HUDEP-2 (cell line): ENCODE results near the gene SLC19A3.
A peak's percentile ranks its signal among the peaks of the same experiment; 100 is the strongest.
"Not testable (repeated sequence)": the region's sequence is repeated elsewhere in the genome, so short reads cannot be mapped to it uniquely, and the experiment has no call there.

ENCODE experiments used
- DNase-seq, 76 experiments: peaks; one replicate each; lab custom pipeline; 2025; ENCODE audit not compliant: unreplicated experiment in 76 of 76; lab: John Stamatoyannopoulos, UW

SLC19A3 gene

DNA sequence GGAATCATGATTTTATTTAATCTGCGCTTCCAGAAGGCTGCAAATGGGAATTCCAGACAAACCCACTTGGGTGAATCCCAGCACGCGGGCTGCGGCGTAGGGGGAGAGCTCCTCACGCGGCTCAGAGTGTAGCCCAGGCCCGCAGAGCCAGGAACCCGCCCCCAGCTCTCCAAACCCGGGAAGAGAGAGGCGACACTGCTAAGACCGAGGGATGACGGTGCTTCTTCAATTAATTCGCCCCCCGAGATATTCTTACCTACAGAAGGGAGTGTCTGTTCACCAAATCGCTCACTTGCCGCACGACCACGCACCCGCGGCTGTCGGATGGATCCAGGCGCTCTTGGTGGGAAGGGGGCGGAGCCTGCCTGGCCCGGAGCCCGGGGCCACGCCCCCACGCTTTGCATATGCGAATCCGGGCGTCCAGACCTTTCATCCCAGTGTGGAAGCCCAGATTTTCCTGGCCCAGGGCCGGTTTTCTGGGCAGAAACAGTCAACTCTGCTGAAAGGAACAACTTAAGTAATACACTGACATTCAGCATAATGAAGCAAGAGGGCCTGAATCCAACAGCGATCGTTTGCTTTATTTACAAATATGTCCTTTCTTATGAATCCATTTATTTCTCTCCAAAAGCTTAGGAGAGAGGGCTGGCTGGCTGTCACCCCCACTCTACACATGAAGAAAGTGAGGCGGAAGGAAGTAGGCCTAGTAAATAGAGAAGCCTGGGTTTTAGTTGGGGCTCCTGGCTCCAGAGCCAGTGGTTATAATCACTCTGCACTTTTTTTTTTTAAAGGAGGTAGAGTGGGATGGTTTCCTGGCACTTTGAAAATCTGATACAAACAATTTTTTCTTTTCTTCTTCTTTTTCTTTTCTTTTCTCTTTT lies at the start of gene SLC19A3:
Gene SLC19A3, minus strand, starts transcription at position 342 of the 881 bp plus-strand sequence. CDS start 15,710 bp downstream, outside the sequence.
- DNase-seq, result peak in 3 of 76 experiments; percentile 1 to 11 (median 7)

DNA sequence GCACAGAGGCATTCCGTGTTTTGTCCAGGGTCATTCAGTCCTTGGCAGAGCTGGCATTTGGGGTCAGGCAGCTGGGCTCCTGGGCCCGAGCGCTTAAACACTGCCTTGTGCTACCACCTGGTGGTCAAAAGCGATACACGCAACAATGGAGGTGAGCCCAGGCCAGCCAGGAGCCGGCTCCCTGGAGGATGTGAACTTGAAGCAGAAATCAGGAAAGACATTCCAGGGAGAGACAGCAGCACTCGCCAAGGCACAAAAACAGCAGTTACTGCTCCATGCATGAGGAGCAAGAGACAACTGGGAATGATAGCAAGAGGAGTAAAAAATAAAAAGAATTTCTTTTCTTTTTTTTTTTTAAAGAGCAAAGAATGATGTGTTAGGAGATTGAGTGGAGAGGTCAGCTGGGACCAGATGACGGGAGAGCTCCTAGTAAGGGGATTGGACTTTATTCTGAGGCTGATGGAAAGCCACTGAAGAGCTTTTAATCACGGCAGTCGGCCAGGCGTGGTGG lies 48.6 kb upstream of the SLC19A3 start:
- peak in 54 of 76 experiments; percentile 2 to 68 (median 34) for DNase-seq

DNA sequence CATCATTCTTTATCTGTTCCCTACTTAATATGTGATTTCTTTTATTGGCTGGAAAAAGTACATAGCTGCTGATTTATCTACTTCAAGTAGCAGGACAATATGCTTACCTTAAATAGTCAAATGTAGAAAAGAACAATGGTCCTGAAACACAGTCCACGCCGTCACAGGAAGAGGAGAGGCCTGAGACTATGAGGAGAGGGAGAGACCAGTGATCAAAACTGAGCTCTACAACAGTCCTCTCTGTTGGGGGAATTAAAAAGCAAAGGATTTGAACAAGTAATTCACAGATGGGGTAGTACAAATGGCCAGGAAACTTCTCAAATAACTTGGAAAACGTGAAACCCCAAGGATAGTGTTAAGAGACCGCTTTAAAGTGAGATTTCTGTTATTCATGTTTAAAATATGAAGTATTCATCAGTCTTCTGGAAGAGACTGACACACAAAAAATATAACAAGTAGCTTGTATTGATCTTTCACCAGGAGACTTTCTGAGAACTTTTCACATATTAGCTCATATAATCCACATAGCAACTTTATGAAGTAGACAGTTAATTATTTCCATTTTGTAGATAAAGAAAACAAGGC lies 48.1 kb upstream of the SLC19A3 start:
- DNase-seq, result no peak

DNA sequence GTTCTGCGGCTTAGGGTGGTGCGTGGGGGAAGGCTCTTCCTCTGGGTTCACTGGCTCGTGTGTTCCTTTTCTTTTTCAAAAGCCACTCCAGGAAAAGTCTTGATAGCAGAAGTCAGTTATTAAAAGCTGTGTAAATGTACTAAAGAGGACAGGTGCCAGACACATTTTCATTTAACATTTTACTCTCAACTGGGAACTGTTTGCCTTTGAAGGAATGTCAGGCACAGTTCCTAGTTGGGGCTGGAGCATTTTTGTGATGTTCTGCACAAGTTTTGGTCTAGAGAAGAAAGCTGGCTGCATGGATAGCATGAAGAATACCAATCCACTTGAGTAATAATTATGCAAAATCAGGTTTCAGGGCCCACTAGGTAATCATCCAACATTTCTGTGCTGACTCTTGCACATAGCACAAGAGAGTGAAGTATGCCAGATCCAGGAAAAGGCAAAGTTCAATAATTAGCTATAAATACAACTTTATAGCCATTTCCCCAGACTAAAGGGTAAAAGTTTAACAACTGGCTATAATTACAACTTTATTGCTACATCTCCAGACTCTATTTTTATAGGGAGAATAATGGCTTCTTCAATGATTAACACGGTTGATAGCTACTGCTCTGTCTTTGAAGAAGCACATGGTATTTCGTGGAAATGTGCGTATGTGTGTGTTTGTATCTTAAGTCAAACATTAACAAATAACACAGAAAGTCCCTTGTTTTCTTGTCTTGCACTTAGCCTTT lies 44.1 kb upstream of the SLC19A3 start:
- DNase-seq, result no peak

DNA sequence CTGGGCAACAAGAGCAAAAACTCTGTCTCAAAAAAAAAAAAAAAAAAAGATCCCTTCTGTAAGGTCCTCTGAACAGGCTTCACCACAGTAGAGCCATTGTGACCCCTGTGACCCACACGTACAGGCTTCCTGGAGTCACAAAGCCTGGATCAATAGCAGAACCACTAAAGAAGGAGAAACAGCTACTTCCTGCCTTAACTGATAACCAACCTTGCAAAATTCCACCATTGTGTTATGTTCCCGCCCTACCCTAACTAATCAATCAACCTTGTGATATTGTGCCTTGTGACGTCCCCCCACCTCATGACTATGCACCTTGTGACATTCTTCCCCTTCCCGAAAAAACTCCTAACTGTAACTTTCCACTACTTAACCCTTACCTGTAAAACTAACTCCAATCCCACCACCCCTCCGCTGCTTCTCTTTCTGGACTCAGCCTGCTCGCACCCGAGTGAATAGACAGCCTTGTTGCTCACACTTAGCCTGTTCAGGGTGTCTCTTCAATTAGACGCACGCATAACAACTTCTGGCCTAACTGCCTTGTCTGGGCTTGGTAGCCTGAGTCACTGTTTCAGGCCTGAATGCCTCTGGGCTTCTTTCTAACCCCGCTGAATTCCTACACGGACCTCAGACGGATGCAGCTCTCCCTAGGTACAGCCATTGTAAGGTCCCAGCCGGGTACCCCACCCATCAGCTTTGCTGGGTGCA lies 41.7 kb upstream of the SLC19A3 start:
- DNase-seq, result no peak

DNA sequence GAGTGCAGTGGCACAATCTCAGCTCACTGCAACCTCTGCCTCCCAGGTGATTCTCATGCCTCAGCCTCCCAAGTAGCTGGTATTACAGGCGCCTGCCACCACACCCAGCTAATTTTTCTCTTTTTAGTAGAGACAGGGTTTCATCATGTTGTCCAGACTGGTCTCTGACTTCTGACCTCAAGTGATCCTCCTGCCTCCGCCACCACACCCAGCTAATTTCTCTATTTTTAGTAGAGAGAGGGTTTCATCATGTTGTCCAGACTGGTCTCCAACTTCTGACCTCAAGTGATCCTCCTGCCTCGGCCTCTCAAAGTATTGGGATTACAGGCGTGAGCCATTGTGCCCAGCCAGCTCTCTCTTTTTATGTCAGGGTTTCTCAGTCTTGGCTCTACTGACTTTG lies 38.4 kb upstream of the SLC19A3 start:
- DNase-seq, result not testable (repeated sequence)

DNA sequence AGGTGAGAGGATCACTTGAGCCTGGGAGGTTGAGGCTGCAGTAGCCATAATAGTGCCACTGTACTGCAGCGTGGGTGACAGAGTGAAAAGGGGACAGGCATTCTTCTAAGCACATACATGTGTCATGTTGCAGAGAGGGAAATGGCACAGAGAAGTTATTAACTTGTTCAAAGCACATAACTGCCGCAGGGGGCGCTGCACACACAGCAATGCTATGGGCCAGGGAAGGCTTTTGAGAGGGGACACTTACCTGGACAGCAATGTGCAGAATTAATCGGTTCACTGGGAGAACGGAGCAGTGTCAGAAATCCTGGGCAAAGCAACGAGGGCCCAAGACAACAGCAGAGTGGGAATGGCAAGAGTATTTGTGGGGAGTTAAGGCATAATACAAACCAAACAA lies 30.3 kb upstream of the SLC19A3 start:
- DNase-seq, result peak in 10 of 76 experiments; percentile 1 to 17 (median 5)

DNA sequence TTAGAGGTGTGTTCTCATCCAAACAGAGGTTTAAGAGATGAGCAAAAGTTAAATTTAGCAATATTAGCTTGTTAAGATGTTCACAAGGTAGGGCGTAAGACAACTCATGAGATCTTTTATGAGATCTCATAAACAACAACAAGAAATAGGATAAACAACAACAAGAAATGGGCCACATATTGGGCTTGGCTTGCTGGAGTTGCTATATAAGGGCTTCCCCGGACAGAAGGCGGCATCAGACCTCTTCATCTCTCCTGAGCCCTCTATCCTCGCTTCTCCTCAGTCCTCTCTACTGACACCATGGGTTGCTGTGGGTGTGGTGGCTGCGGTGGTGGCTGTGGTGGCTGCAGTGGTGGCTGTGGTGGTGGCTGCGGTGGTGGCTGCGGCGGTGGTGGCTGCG lies 27.8 kb upstream of the SLC19A3 start, which contains the start of gene SCYGR8:
Gene SCYGR8, plus strand, starts transcription at position 301 of the 400 bp plus-strand sequence. Its CDS starts 0 bp downstream, at position 301.
- no peak for DNase-seq

DNA sequence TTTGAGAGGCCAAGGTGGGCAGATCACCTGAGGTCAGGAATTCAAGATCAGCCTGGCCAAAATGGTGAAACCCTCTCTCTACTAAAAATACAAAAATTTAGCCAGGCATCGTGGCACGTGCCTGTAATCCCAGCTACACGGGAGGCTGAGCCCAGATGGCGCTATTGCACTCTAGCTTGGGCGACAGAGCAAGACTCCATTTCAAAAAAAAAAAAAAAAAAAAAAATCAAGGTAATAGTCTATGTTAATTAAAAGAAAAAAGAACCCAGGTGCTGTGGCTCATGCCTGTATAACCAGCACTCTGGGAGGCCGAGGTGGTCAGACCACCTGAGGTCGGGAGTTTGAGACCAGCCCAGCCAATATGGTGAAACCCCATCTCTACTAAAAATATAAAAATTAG lies 22.9 kb upstream of the SLC19A3 start:
- DNase-seq, result peak in 13 of 76 experiments; percentile 1 to 32 (median 10)

DNA sequence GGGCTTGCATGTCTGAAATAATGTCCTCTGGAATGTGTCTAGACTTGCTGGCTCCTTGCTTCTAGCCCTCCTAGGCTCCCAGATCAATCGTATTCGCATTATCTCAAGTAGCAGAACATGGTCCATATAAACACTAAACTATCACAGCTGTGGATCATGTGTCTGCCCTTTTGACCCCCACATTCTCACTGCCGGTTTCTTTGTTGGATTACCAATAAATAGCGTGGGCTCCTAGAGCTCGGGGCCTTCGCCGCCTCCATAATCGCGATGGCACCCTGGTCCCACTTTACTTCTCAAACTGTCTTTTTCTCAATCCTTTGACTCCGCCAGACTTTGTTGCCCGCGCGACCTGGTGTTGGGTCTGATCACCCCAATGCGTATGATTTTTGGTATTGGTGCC lies 21.5 kb upstream of the SLC19A3 start:
- DNase-seq, result no peak

DNA sequence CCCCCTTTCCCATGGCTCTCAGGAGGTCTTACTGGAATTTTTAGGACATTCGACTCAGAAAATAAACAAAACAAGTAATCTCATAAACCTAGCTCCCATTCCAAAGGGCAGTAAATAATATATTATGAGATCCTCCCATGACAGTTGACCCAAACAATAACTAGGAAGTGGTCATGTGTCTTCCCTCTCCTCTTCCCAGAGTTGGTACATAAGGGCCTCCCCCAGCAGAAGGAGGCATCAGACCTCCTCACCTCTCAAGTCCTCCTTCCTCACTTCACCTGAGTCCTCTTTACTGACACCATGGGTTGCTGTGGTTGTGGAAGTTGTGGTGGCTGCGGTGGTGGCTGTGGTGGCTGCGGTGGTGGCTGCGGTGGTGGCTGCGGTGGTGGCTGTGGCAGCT lies 10.2 kb upstream of the SLC19A3 start, which contains the start of gene SCYGR7:
Gene SCYGR7, plus strand, starts transcription at position 301 of the 400 bp plus-strand sequence. Its CDS starts 0 bp downstream, at position 301.
- DNase-seq, result no peak

DNA sequence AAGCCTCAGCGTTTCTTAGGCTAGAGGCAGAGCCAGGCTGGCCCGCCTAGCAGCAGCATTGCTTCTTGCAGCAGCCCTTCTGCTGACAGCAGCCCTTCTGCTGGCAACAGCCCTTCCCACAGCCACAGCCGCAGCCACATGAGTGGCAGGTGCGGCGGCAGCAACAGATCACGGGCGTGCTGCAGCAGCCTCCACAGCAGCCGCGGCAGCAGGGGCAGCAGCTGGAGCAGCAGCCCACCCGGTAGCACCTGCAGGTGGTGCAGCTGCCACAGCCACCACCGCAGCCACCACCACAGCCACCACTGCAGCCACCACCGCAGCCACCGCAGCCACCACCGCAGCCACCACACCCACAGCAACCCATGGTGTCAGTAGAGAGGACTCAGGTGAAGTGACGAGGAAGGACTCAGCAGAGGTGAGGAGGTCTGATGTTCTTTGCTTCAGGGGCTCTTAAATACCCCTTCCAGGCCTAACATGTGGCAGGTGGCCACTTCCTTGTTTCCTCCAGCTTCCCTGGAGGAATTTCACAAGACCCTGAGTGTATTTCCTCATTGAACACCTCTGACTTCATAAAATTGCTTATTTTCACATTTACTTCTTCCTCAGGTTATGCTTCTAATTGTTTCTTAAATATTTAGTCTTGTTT lies 6.7 kb upstream of the SLC19A3 start, which contains the start of gene SCYGR6:
Gene SCYGR6, minus strand, starts transcription at position 364 of the 646 bp plus-strand sequence. Its CDS starts 0 bp downstream, at position 364.
- no peak for DNase-seq

DNA sequence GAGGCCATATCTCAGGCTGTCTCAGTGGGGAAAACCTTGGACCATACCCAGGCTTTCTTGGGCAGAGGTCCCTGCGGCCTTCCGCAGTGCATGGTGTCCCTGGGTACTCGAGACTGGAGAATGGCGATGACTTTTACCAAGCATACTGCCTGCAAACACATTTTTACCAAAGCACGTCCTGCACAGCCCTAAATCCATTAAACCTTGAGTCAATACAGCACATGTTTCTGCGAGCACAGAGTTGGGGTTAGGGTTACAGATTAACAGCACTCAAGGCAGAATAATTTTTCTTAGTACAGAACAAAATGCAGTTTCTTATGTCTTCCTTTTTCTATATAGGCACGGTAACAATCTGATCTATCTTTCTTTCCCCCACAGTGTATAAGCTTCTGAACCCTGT lies 5.0 kb upstream of the SLC19A3 start:
- not testable (repeated sequence) for DNase-seq

DNA sequence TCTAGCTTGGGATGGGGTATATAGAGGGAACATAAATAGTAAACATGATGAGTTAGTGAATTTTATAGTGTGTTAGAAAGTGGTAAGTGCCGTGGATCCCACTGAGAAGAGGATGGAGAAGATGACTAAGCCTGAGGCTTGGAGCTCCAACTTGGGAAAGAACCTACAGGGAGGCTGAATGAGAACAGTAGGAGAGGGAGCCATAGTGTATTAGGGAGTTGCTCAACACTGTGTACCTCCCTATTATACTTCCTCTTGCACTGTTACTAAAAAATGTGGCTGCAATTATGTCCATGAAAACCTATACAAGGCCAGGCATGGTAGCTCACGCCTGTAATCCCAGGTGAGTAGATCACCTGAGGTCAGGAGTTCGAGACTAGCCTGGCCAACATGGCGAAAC lies 2.9 kb upstream of the SLC19A3 start:
- no peak for DNase-seq

DNA sequence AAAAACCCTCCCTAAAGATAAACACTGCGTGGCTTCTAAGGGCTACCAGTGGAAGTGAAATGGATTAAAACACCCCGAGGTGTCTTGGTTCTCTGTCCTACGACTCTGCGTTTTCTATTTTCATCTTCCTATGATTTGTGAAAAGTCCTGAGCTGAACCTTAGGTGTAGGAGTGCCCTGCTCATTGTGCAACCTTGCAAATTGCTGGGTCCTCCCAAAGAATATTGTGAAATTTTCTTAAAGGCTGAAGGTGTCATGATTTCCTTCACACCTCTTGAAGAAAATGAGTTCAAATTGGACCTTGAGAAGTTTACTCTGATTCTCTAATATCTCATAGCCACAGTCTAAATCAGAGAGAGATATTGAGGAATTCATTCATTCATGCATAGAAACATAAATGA lies 1.8 kb upstream of the SLC19A3 start:
- no peak for DNase-seq

DNA sequence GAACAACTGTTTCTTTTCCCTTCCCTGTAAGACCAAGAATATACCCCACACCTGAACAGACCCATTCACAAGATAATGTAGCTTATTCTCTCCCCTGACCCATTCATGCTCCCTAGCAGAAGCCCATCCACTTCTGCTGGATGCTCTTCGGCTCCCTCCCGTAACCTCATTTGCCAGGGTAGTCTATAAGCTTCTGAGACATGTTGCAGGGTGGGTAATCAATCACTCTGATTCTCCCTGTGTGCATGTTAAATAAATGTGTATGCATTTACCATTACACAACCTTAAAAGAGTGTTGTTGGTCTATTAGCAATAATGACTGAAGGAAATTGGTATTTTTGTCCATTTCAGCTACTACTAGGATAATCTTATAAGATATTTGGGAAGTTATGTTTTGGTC lies 1.3 kb downstream of the SLC19A3 start:
- no peak for DNase-seq

DNA sequence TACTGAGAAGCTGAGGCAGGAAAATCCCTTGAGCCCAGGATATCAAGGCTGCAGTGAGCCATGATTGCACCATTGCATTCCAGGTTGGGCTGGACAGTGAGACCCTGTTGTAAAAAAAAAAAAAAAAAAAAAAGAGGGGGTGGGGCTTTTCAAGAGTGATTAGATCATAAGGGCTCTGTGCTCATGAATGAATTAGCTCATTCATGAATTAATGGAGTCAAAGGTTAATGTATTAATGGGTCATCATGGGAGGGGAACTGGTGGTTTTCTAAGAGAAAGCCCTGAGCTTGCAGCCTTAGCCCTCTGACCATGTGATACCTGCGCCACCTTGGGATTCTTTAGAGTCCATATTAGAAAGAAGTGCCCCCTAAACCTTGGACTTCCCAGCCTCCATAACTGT lies 4.5 kb downstream of the SLC19A3 start:
- DNase-seq, result no peak

DNA sequence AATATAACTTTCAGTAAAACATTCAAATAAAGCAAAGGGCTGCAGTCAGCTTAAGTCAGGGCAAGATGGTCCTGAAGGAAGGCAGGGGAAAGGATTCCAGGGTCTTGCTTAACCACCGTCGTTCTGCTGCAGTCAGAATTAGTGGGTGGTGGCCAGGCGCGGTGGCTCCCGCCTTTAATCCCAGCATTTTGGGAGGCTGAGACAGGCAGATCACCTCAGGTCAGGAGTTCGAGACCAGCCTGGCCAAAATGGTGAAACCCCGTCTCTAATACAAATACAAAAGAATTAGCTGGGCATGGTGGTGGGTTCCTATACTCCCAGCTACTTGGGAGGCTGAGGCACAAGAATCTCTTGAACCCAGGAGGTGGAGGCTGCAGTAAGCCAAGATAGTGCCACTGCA lies 6.8 kb downstream of the SLC19A3 start:
- no peak for DNase-seq

DNA sequence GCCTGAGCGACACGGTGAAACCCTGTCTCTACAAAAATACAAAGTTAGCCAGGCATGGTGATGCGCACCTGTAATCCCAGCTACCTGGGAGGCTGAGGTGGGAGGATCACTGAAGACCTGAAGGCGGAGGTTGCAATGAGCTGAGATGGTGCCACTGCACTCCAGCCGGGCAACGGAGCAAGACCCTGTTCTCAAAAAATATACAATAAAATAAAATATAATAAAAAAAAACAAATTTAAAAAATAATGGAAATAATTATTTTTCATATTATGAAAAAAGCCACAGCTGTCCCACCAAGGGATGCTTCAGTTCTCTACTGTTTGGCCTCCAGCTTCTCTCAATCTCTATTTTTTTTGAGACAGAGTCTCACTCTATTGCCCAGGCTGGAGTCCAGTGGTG lies 10.4 kb downstream of the SLC19A3 start:
- DNase-seq, result no peak

DNA sequence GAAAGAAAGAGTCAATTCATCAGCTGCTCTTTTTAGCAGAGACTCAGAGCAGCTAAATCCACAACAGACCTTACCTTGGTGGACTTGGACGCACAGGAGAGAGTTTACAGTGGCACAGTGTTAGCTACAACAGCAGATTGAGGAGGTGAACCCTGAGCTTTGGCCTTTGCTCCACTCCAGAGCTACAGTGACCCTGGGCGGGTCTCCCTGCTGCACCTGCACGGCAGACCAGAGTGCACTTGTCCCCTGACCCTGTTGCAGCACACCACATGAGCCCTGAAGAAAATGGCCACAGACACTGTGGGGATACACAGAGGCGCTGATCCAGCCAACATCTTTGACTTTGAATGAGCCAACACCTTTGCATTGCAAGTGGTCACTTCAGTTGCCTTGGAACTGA lies 11.0 kb downstream of the SLC19A3 start:
- DNase-seq, result no peak
